GM12865 (cell line): ENCODE results near the gene LRRK1.
A peak's percentile ranks its signal among the peaks of the same experiment; 100 is the strongest.

Experiments used
- DNase-seq: peaks from one replicate; pipeline ENCODE4 v3.0.0; 2010; ENCODE audit warnings: low read depth
- H3K4me3 ChIP-seq: 2 replicates; pipeline ENCODE4 v1.5.1; 2011; ENCODE audit warnings: mild to moderate bottlenecking, low read depth, low read length, control low read depth
- CTCF ChIP-seq: IDR thresholded peaks from 2 replicates; pipeline ENCODE4 v1.5.1; 2011; ENCODE audit warnings: low read length, control low read depth, low read depth, inconsistent platforms; ENCODE audit not compliant: insufficient read depth; ENCODE audit errors: missing control alignments

The LRRK1 gene

DNA sequence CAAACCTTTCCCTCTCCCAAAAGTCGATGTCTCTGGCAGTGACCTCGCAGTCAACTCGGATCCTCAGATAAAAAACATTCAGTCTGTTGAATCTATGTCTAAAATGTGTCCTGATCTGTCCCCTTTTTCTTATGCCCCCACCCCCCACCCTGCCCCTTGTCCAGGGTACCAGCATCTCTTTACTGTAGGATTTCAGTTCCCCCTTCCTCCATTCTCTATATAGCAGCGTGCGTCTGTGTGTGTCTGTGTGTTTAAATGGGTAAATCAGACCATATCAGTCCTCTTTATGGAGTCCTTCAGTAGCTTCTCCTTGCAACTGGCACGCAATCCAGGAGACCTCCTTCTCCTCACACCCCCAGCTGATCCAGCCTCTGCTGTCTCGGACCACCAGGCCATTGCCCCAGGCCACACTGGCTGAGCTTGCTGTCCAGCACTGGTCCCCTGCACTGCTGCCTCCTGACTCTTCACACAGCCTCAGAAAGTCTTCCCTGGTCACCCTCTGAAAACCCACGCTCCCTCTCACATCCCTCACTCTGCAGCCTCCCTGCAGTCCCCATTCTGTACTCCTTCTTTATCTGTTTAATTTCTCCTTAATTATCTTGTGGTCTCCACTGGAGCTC is 1.5 kb downstream of the LRRK1 start:
- peak; percentile 47 for DNase-seq
- H3K4me3 ChIP-seq = peak overlapping the region; percentile 88
- TF ChIP-seq CTCF = no peak

DNA sequence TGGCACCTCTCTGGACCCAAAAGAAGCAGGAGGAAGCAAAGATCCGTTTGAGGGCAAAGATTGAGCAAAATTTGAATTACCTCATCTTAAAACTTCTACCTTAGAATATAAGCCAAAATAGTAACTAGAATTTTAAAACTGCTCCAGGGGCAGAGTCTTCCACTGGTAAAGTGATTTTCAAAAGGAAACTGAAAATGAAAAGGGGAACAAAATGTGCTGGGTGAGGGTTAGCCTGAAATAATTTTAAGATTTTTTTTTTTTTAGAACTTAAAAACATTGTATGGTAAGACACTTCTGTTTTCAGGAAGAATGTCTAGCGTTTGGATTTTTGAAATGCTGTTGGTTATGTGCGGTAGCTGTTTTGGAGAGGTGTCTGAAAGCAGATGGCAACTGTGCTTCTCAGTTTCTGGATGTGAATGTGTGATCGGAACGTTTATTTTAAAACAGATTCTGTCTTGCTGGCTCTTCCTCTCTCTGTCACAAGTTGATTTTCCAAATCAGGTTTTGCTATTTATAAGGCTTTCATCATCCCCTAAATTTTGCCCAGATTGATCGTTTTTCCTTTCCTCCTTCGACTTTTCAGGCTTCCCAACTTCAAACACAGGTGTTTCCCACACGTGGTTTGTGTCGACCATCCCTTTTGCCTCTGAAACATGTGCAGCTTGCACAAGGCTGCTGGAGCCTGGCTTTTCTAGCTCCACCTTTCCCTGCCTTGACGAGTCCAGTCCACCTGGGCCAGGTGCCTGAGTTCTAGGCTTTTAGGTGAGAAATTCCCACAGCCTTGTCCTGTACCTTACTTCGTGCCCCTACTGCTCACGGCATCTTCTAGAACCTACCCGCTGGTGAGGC is 3.3 kb downstream of the LRRK1 start:
- peak overlapping the region; percentile 88 for H3K4me3 ChIP-seq
- peak; percentile 57 for DNase-seq
- TF ChIP-seq CTCF = no peak

DNA sequence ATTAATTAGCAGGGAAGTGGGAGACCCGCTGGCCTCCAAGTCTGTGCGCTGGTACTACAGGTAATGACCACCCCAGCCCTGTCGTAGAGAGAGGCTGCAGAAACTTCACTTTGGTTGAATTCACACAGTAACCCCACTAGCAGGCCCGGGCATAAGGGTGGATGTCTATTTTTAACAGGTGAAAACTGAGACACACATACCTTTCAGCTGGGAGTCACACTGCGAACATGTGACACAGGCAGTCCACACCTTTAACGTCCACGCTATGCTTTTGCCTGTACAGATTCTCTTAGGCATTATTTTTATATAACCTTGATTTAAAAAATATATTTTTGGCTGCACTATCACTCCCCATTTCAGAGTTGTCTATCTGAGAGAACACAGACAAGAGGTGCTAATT is 3.9 kb downstream of the LRRK1 start:
- H3K4me3 ChIP-seq = peak overlapping the region; percentile 88
- peak; percentile 50 for DNase-seq
- TF ChIP-seq CTCF = no peak

GRCh38 chr15:100923902-100924301 is 4.7 kb downstream of the LRRK1 start:
- no peak overlapping the region for H3K4me3 ChIP-seq

GRCh38 chr15:100924436-100924835 is 5.3 kb downstream of the LRRK1 start:
- DNase-seq = no peak
- TF ChIP-seq CTCF = no peak
- no peak overlapping the region for H3K4me3 ChIP-seq

More at GRCh38 chr15:100923902-100924301, 4.7 kb downstream of the LRRK1 start:
- DNase-seq = no peak
- no peak for TF ChIP-seq CTCF

DNA sequence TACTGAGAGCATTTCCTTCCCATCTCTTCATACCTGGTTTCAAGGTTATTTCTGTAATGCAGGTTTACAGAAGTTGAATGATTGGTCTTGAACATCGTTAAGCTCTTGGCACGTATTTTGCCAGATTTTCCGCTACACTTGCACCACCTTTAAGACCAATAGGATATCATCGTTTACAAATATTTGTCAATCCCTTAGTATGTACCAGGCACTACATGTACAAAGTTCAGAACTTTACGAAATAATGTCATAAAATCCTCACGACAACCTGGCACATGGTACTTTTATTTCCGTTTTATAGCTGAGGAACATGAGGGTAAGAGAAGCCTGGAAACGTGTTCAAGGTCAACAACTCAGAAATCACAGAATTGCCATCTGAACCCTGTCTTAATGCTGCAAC is 6.3 kb downstream of the LRRK1 start:
- H3K4me3 ChIP-seq = no peak overlapping the region

More for the DNA sequence above, 6.3 kb downstream of the LRRK1 start:
- DNase-seq = no peak
- no peak for TF ChIP-seq CTCF
